GM19025 (cell line): ENCODE data around the gene CD151.
A peak's percentile ranks its signal among the peaks of the same experiment; 100 is the strongest.

Experiments used
- ATAC-seq: cut with Tn5 transposase; IDR thresholded peaks from one replicate; pipeline ENCODE4 v1.9.1; 2021; ENCODE audit warnings: mild to moderate bottlenecking, low read depth, moderate library complexity; ENCODE audit not compliant: unreplicated experiment

The CD151 gene

DNA sequence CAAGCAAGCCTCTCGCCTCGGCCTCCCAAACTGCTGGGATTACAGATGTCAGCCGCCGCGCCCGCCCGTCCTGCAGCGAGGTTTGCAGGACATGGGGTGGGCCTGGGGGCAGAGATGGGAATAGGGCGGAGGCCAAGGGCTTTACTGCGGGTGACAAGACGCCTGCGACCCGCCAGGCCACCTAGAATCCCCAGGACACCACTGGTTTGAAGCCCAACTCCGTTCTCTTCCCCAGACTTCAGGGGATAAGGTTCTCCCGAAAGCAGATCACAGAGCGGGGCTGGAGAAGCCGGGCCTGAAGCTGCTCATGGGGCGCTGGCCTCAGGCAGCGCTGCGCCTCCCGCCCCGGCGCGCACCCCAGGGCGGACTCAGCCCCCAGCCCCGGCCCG lies 9.2 kb downstream of the CD151 start:
- ATAC-seq, result peak; percentile 17

DNA sequence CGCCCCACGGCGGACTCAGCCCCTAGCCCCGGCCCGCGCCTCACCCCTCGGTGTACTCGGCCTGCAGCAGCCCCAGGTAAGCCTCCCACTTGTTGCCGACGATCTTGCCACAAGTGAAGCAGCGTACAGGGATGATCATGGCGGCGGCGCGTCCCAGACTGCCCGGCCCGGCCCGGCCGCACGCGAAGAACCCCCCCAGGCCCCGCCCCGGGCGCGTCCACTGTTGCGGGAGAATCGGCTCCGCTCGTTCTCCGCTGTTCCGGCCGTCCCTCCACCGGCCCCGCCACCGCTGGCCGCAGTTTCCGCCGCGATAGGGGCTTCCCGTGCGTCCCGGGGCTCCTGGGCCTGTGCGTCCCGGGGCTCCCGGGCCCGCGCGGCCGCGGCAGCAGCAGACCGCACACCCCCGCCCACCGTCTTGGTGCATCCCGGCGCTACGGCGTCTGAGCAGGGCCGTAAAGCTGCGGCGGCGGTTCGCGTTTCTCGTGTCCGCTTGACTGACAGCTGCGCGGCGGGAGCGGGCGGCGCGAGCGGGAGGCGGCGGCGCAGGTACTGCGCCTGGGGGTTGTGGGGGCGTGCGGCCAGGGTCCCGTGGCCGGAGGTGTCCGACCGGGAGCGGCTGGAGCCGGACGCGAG lies 9.7 kb downstream of the CD151 start, which contains the start of the genes POLR2L and TSPAN4:
POLR2L (minus strand) TSS at position 160 of the 633 bp plus-strand sequence; CDS start at position 139, 21 bp downstream.
TSPAN4 (plus strand) TSS at position 483 of the 633 bp plus-strand sequence. CDS start 7,453 bp downstream, outside the sequence.
- ATAC-seq, result peak; percentile 59

DNA sequence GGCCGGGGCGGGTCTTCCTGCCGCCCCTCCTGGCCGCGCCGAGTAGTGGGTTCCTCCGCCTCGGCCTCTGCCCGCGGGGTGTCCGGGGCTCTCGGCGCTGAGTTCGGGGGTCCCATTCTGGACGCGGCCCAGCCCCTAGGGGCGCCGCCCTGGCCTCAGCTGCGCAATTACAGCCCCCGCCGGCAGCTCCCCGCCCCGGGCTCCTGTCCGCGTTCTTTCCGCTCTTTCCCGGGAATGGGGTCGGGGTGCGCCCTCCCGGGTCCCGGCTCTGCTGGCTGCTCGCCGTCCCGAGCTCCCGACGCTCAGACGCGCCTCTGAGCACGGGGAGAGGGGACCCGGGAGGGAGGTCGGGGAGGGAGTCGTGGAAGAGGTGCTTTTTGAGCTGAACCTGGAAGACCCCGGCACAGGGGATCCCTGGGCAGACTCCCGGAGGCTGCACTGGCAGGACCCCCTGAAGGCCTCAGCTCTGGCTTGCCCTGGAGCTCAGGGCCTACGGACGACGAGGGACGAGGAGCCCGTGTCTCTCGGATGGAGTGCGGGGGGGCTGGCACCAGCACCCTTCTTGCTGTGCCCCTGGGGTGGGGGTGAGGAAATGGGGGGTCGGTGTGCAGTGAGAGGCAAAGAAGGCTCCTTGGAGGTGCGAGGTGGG lies 10.5 kb downstream of the CD151 start:
- peak; percentile 9 for ATAC-seq

DNA sequence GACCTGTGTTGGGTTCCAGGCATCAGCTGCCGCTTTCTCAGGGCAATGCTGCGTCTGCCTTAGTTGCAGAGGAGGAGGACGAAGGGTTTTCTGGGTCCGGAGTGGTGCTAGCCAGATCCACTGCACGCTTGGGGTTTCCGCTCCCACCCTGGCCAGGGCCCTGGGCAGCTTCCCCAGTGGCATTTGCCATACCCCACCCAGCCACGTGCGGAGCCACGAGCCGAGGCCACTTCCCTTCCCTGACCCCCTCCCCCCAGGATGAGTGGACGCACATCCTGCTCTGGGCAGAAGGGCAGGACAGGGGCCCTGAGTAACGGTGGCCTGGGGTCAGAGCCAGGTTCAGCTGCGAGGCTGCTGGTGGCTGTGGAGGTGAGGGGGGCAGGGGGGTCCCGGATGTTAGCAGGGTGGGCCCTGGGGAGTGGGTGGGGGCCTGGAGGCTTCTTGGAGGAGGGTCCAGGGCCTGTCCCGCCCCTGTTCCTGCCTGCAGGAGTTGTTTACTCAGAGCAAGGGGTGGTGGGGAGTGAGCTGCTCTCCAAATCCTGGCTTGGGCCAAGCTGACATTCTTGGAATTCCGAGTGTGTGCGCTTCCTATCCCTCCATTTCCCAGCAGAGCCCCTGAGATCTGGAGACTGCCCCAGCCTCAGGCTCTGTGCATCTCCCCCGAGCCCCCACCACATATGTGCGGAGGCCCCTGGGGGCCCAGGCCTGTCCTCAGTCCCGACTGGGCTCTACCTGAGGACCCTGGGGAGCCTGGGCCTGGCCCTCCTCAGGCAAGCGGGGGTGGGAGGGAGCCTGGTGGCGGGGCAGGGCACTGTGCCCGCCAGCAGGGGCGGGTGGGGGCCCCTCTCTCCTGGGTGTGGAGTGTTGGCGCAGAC lies 11.3 kb downstream of the CD151 start:
- no peak for ATAC-seq

DNA sequence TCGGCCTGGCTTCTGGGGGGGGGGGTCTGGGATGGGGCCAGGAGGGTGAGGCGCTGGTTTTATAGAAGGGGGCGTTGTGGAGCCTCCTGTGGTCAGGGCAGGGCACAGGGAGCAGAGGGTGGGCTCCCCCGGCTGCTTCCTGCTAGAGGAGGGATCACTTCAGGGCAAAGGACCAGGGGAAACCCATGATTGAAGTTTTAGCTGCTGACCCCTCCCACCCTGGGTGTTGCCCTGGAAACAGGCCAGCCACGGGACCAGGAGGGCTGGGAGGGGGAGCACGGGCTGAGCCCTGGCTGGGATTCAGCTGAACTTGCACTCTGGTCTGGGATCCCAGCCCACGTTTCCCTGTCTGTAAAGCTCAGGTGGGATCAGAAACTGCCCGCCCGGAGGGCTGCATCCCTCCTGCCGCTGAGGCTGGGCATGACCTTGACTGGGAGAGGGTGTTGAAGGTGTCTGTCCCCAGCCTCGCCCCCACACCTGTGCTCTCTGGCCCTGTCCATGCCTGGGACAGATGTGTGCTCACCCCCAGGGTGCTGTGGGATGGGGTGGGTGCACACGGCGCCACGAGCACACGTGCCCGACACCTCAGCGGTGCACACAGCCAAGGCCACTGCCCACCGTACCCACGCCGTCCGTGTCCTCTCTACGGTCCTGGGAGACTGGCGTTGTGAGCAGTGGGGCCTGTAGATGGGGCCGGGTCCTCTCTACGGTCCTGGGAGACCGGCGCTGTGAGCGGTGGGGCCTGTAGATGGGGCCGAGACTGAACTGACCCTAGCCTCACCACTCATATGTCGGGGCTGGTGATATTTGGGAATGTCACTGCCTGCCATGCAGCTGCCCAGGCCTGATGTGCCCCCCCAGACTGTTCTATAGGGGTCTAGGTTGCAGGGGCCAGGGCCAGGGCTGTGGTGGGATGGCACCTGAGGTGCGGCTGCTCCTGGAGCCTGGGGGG lies 12.2 kb downstream of the CD151 start:
- ATAC-seq, result no peak

DNA sequence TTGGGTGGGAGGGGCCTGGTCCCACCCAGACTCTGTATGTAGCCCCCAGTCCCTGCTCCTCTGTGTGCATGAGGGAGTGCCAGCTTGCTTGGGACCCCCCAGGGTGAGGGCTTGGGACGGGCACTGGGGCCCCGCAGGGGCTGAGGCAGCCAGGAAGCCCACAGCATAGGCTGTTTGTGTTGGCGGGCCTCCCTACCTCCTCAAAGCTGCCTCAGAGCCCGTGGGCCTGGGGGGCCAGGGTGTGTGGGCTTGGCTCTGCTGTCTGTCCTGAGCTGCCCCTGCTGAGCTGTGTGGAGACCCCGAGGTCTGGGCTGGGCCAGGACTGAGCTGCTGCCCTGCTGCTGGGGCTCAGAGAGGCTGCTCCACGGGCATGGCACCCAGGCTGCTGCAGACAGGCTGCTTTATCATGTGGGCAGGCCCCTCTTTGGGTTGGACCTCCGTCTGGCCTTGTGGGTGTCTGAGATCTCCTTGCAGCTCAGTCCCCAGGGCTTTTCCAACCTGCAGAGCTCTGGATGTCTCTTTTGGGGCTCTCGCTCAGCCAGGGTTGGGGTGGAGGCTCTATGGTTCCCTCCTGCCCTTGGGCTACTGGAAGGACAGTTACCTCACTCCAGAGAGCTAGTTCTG lies 13.2 kb downstream of the CD151 start:
- no peak for ATAC-seq

DNA sequence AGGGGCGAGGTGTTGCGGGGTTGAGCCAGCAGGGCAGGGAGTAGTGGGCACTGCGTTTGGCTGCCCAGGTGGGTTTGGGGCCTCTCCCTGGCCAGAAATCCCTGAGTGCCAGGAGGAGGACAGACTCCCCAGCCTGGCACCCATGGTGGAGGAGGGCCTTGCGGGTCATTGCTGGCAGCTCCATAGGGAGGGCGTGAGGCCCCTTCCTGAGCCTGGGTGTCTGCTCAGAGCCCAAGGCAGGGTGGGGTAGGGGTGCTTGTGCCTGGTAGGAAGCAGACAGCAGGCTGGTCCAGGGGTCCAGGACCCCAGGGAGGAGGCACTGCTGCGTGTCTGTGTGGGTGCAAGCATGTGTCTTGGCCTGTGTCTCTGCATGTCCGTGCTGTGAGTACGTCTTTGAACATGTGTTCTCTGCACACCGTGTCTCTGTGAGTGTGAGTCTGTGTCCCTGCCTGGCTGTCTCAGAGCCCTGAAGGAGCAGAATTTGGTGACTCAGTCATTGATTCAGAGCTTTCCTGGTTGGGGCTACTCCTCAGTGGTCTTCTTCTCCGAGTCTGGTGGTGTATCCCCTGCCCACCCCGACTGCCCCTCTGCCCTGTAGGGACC lies 13.8 kb downstream of the CD151 start:
- ATAC-seq, result no peak

DNA sequence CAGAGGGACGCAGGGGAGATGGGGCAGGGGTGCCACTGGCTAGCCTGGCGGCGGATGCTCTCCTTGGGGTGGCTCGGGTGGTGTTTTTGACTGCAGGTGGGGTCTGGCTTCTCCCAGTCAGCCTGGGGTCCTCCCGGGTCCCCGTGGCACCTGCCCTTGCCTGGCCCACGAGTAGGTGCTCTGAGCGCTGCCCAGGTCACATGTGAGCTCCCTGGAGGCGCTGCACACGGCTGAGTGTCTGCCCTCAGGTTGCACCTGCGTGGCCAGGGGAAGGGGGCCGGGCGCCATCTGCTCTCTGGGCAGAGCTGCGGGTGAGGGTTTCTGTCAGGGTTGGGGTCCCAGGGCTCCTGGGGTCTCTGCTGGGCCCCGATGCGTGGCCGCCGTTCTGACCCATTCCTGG lies 15.1 kb downstream of the CD151 start:
- ATAC-seq, result no peak

DNA sequence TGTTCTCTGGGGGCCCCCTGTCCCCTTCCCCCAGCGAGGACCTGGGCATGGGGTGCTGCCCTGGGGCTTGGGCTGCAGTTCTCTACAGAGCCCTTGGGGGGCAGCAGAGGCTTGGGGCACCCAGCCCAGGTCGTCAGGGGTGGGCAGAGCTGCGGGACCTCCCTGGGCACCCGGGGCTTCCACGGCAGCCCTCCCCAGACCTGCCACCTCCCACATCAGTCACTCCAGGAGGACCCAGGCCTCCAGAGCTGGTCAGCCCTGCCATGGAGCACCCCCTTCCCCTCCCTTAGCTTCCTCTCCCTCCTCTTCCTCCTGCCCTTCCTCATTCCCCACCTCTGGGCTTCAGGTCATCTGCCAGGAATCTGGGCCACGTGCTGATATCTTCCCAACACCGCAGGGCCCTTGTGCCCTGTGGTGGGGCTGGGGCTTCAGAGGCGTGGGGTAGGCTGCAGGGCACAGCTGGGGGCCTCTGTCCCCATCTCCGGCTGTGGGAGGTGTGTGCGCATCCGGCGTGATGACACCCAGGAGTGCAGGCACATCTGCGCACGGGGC lies 15.7 kb downstream of the CD151 start:
- ATAC-seq, result no peak

DNA sequence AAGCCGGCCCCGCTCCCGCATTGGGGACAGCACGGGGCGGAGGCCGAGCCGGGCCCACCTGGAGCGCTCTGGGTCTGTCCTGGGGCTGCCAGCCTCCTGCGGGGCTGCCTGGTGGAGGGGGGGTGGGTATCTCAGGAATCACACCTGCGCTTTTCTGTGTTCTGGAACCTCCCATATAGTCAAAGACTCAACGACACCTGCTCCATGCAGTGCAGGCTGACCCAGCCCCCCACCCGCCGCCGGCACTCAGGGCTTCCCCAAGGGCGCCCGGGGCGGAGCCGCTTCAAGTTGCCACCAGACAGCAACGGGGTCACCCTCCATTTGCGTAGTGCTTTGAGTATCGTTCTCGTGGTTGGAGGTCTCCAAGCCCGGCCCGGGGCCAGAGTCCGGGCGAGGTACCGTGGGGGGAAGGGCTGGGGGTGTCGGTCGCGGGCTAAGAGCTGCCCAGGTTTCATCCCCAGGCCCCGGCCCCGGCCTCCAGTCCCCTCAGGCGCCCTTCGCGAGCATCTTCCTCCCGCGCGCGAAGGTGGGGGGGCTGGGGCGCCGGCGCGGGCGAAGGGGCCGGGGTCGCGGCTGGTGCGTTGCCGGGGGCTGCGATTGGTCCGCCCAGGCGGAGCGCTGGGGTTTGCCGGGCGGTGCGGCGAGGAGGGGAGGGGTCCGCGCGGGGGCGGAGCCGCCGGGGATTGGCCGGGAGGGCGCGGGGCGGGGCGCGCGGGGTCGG lies 16.5 kb downstream of the CD151 start:
- ATAC-seq, result no peak

DNA sequence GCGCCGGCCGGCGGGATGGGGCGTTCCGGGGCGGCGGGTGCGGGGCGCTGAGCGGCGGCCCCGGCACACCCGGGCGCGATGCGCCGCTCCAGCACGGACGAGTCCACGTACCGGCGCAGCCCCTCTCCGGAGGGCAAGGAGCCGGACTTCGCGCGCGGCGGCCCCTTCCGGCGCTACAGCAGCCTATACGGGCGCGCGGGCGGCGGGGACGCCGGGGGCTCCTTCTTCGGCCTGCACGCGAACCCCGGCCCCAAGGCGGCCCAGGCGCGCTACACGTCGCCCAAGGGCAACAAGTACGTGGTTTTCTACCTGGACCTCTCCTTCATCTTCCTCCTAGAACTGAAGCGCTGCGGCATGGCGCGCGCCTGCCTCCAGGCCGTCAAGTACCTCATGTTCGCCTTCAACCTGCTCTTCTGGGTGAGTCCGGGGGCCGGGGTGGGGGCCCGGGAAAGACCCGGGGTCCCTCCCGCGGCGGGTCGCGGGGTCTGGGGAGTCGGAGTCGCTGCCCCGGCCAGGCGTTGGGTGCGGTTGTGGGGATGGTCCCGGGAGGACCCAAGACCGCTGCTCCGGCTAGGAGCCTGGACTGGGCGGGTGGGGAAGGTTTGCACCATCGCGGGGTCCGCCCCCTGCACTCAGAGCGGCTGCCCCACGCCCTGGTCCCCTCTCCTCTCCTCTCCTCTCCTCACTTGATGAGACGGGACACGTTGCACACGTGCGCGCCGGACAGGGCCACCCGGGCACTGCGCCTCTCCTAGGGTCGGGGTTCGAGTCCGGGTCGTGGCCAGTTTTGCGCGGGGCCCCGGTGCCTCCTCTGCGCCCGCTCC lies 17.4 kb downstream of the CD151 start:
- ATAC-seq, result no peak

DNA sequence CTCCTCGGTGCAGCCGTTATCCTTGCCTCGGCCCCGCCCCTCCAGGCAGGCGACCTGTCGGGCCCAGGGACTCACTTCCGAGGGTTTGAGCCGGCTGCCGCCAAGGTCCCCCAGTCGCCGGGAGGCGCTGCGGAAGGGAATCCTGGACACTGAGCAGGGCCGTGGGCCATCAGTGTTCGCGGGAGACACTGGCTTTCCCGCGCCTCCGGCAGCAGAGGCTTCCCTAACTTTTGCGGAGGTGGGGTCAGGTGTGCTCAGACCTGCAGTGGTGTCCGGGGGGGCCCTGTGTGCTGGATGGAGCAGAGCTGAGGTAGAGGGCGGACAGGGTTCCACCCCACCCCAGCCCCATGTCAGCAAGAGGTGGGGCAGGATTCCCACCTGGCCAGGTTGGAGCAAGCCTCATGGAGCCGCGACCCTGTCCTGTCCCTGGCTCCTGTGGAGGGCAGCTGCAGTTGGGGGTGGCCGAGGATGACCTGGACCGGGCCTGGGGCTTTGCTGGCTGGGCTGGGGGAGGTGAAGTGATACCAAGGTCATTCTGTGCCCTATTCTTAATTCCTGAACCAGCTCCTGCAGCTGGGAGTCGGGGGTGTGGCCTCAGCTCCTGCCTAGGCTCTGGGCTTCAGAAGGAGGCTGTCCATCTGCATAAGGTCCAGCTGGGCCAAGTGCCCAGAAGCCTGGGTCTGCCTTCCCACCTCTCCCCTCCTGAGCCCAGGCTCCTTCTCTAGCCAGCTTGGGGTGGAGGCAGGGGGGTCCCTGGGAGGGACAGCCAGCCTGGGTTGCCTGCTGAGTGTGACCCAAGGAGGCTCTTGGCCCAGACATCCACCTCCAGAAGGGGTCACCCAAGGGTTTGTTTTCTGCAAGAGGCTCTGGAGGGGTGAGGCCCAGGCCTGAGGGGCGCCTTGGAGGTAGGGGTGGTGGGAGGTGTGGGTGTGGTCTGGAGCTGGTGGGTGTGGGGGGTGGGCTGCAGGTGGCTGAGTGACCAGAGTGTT lies 18.3 kb downstream of the CD151 start:
- no peak for ATAC-seq

DNA sequence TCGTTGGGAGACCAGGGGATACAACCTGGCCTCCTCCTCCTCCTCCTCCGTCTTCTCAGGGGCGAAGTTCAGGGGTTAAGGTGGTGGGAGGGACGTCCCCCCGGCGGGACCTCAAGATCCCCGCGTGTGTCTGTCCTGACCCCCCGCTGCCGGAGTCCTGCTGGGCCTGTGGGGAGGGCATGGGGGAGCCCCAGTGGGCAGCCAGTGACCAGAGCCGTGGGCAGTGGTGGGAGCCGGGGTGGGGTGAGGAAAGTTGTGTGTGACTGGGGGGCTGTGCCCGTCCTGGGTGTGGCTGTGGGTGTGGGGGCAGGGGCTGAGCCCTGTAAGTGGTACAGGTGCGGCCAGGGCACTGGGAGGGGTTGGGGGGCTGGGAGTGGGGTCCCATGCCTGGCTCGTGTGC lies 20.0 kb downstream of the CD151 start:
- ATAC-seq, result no peak

DNA sequence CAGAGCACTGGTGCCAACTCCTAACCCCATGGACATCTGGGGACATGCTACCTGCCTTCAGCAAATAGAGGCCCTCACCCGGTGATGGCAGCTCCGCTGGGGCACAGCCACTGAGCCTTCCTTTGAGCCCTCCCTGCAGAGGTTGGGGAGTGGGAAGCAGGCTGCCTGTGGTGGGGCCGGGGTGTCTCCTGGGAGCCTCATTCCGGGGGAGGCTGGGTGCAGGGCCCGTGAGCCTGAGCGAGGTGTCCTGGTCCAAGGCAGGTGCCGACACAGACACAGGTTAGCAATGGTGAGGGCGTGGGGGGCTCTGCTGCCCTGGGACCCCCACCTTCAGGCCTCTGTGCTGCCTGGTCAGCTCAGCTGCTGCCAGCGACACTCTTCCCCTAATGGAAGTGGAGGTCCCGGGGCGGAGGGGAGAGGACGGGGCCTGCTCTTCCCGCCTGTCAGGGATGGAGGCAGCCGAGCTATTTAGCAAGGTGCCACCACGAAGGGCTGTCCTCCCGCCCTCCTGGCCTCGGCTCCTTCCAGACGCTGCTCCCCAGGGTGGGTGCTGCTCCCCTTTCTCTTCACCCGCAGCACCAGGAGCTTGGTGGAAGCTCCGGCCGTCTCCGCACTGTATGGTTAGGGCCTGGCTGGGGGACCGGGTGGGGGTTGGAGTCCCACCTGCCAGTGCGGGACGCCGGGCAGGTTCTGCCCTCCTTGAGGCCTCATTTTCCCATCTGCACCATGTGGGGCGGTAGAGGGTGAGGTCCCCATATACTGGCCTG lies 21.1 kb downstream of the CD151 start:
- no peak for ATAC-seq

DNA sequence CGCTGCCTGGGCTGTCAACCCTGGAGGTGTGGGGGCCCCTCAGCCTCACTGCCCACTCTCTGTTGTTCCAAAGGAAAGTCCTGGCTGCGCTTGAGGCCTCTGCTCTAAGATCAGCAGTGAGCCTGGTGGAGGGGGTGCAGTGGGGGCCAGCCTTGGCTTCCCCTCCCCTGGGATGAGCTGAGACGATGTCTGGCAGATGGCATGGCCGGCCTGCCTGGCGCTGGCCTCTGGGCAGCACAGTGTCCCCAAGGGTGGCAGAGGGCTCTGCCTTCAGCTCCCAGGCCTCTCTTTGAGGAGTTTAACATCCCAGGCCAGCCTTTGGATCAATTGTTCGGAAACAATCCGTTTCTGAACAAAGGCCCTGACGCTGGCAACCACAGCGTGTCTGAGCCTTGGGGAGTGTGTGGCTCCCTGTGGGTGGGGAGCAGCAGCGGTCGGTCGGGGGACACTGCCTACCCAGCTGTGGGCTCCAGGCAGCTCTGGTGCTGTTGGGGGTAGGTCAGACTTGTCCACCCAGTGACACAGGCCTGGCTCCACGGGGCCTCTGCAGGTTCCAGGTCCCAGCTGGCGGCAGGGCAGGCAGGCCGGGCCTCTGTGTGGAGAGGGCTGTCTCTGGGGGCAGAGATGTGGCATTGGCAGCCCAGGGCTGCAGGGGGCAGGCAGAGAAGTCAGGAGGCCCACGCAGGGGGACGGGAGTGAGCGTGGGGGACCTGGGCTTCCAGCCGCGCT lies 22.0 kb downstream of the CD151 start:
- no peak for ATAC-seq
